HuH-7 (cell line): ENCODE results near the gene SGPL1.

Experiments used
- DNase-seq: peaks from one replicate; pipeline ENCODE4 v3.0.0; 2011; ENCODE audit warnings: low spot score

SGPL1 gene

GRCh38 chr10:70921285-70921684, 105.5 kb downstream of the SGPL1 start:
- no peak for DNase-seq

- no peak for DNase-seq
Observed at GRCh38 chr10:70923696-70924095, 107.9 kb downstream of the SGPL1 start.

- peak; percentile 68 for DNase-seq
Observed at GRCh38 chr10:70925377-70926225, 109.9 kb downstream of the SGPL1 start.

- DNase-seq, result no peak
Observed at GRCh38 chr10:70926226-70927000, 110.7 kb downstream of the SGPL1 start.

- no peak for DNase-seq
Observed at GRCh38 chr10:70927189-70927943, 111.6 kb downstream of the SGPL1 start.

GRCh38 chr10:70928140-70928539, 112.4 kb downstream of the SGPL1 start:
- no peak for DNase-seq

GRCh38 chr10:70930263-70931000, 114.7 kb downstream of the SGPL1 start:
- DNase-seq, result no peak
